ENCODE results near the gene BICDL2.

The BICDL2 gene

DNA sequence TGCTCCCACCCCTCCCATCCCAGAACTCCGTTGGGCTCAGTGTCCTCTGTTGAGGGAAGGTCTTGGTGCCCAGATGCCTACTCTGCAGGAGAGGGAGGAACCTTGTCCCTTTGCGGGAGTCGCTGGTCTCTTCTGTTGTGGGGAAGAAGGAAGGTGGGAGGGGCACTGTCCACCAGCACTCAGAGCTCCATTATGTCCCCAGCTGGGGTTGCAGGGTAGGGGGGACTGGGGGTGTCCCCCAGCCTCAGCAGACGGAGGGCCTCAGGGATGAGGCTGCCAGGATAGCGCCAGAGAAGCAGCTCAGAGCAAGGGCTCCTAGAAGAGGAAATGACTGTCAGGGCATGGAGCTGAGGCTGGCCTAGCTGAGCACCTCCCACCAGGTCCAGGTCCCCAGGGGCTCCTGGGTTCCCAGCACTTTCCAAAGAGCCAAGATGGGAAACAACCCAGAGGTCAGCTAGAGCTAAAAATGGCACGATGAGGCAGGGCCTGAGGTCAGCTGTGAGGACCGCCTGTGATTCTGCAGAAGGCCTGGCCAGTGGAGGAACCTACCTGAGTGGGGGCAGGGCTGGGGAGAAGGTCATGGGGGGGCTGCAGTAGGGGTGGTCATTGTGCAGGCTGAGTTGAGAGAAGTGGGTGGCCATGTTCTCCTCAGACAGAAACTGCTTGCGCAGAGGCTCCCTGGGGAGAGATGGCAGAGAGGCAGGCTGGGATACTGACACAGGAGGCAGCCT lies 13.9 kb downstream of the BICDL2 start (continued):
- TF ChIP-seq TCF7L2 (IDR thresholded peaks at IDR 0.05; ENCODE audit: borderline replicate concordance, low read depth, low read length) (no peak), ZSCAN16 (tag by site-specific recombination; IDR thresholded peaks at IDR 0.05) (no peak), ZNF701 (tag by site-specific recombination; IDR thresholded peaks at IDR 0.05) (no peak)
- TF ChIP-seq, protein P1, sequence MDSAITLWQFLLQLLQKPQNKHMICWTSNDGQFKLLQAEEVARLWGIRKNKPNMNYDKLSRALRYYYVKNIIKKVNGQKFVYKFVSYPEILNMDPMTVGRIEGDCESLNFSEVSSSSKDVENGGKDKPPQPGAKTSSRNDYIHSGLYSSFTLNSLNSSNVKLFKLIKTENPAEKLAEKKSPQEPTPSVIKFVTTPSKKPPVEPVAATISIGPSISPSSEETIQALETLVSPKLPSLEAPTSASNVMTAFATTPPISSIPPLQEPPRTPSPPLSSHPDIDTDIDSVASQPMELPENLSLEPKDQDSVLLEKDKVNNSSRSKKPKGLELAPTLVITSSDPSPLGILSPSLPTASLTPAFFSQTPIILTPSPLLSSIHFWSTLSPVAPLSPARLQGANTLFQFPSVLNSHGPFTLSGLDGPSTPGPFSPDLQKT (IDR thresholded peaks at IDR 0.05; ENCODE audit: borderline replicate concordance, low read depth, low read length), result no peak

DNA sequence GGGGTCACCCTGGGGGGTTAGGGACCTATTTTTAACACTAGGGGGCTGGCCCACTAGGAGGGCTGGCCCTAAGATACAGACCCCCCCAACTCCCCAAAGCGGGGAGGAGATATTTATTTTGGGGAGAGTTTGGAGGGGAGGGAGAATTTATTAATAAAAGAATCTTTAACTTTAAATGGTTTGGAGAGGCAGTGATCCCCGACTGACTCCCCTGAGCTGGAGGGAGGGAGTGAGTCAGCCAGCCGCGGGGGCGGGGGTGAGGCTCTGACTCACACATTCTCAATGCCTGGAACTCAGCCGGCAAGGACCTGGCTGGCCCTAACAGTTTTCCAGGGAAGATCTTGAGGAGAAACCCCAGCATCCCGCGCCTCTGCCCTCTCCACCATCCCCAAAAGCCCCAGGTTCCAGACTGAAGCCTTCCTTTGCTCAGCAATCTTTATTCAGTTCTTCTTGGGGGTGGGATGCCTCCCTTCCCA lies 14.5 kb downstream of the BICDL2 start:
- Histone ChIP-seq H3K9me3 (ENCODE audit: control insufficient read depth, insufficient read depth, low read depth, low read length) (no peaks in the 10 kb centered on the region), H3K27ac (ENCODE audit: extremely low read depth, low read depth, low read length) (peak overlapping the region; percentile 54), H3K4me3 (ENCODE audit: low read depth, low read length) (peak overlapping the region; percentile 75), H3K36me3 (ENCODE audit: control insufficient read depth in 2 of 2, insufficient read depth in 1 of 2, low read length in 2 of 2) (peaks cover 0 to 20% of the 10 kb centered on the region in 2 experiments; a peak in 1 of 3 replicates), H3K4me1 (ENCODE audit: control insufficient read depth, insufficient read depth, low read length) (peaks cover 21% of the 10 kb centered on the region)
- CTCF ChIA-PET, result interaction anchor here (0.7 to 4.1 kb wide), 6 partner anchors 9 to 148 kb away, joined by 3 to 41 read pairs (median 4); no protein-coding TSS in a partner anchor
- POLR2A ChIA-PET, result interaction anchor here (0.6 to 11.9 kb wide), 8 partner anchors 10 to 150 kb away, joined by 3 to 247 read pairs (median 6); partner anchors contain the start of genes KREMEN2 and PAQR4
- TF ChIP-seq ZEB2 (tag by site-specific recombination; IDR thresholded peaks at IDR 0.05) (0 out of 2 replicates have a peak, but pooled peaks have one; percentile 9), SP2 (tag by site-specific recombination; IDR thresholded peaks at IDR 0.05) (no peak), ZBTB48 (tag by site-specific recombination; IDR thresholded peaks at IDR 0.05) (0 out of 2 replicates have a peak, but pooled peaks have one; percentile 65), ZNF701 (tag by site-specific recombination; IDR thresholded peaks at IDR 0.05) (no peak), ZNF211 (tag by site-specific recombination; IDR thresholded peaks at IDR 0.05; ENCODE audit: low read depth) (no peak), ZNF501 (tag by site-specific recombination; IDR thresholded peaks at IDR 0.05) (no peak), ZFHX2 (tag by site-specific recombination; conservative IDR thresholded peaks at IDR 0.05) (peak; percentile 57; the same call in 1 of the 2 replicates), ZSCAN23 (tag by site-specific recombination; IDR thresholded peaks at IDR 0.05) (no peak), ZNF423 (tag by site-specific recombination; IDR thresholded peaks at IDR 0.05) (no peak), KLF10 (tag by site-specific recombination; IDR thresholded peaks at IDR 0.05) (peak; percentile 90), ZNF132 (tag by site-specific recombination; IDR thresholded peaks at IDR 0.05; ENCODE audit: borderline replicate concordance) (no peak), ZNF768 (tag by site-specific recombination; IDR thresholded peaks at IDR 0.05) (no peak), ZNF239 (tag by site-specific recombination; IDR thresholded peaks at IDR 0.05) (no peak), ZNF529 (tag by site-specific recombination; IDR thresholded peaks at IDR 0.05; ENCODE audit: insufficient replicate concordance) (no peak), YY1 (tag by site-specific recombination; IDR thresholded peaks at IDR 0.05) (no peak), ZNF366 (tag by site-specific recombination; conservative IDR thresholded peaks at IDR 0.05) (peak; percentile 68), ZNF37A (tag by site-specific recombination; IDR thresholded peaks at IDR 0.05) (no peak), ZFP41 (tag by site-specific recombination; IDR thresholded peaks at IDR 0.05; ENCODE audit: borderline replicate concordance) (no peak), ZBTB7A (tag by site-specific recombination; IDR thresholded peaks at IDR 0.05; ENCODE audit: low read depth) (no peak), PRDM1 (tag by site-specific recombination; IDR thresholded peaks at IDR 0.05) (no peak), ZNF530 (tag by site-specific recombination; IDR thresholded peaks at IDR 0.05; ENCODE audit: low read depth) (no peak), ZNF140 (tag by site-specific recombination; IDR thresholded peaks at IDR 0.05) (no peak)
- TF ChIP-seq, protein P2, sequence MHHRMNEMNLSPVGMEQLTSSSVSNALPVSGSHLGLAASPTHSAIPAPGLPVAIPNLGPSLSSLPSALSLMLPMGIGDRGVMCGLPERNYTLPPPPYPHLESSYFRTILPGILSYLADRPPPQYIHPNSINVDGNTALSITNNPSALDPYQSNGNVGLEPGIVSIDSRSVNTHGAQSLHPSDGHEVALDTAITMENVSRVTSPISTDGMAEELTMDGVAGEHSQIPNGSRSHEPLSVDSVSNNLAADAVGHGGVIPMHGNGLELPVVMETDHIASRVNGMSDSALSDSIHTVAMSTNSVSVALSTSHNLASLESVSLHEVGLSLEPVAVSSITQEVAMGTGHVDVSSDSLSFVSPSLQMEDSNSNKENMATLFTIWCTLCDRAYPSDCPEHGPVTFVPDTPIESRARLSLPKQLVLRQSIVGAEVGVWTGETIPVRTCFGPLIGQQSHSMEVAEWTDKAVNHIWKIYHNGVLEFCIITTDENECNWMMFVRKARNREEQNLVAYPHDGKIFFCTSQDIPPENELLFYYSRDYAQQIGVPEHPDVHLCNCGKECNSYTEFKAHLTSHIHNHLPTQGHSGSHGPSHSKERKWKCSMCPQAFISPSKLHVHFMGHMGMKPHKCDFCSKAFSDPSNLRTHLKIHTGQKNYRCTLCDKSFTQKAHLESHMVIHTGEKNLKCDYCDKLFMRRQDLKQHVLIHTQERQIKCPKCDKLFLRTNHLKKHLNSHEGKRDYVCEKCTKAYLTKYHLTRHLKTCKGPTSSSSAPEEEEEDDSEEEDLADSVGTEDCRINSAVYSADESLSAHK (tag by site-specific recombination; IDR thresholded peaks at IDR 0.05), result no peak
- TF ChIP-seq, protein P3, sequence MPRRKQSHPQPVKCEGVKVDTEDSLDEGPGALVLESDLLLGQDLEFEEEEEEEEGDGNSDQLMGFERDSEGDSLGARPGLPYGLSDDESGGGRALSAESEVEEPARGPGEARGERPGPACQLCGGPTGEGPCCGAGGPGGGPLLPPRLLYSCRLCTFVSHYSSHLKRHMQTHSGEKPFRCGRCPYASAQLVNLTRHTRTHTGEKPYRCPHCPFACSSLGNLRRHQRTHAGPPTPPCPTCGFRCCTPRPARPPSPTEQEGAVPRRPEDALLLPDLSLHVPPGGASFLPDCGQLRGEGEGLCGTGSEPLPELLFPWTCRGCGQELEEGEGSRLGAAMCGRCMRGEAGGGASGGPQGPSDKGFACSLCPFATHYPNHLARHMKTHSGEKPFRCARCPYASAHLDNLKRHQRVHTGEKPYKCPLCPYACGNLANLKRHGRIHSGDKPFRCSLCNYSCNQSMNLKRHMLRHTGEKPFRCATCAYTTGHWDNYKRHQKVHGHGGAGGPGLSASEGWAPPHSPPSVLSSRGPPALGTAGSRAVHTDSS (tag by site-specific recombination; IDR thresholded peaks at IDR 0.05), result no peak
- TF ChIP-seq, protein P4, sequence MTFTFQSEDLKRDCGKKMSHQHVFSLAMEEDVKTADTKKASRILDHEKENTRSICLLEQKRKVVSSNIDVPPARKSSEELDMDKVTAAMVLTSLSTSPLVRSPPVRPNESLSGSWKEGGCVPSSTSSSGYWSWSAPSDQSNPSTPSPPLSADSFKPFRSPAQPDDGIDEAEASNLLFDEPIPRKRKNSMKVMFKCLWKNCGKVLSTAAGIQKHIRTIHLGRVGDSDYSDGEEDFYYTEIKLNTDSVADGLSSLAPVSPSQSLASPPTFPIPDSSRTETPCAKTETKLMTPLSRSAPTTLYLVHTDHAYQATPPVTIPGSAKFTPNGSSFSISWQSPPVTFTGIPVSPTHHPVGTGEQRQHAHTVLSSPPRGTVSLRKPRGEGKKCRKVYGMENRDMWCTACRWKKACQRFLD (tag by site-specific recombination; IDR thresholded peaks at IDR 0.05), result no peak
- TF ChIP-seq, protein P5, sequence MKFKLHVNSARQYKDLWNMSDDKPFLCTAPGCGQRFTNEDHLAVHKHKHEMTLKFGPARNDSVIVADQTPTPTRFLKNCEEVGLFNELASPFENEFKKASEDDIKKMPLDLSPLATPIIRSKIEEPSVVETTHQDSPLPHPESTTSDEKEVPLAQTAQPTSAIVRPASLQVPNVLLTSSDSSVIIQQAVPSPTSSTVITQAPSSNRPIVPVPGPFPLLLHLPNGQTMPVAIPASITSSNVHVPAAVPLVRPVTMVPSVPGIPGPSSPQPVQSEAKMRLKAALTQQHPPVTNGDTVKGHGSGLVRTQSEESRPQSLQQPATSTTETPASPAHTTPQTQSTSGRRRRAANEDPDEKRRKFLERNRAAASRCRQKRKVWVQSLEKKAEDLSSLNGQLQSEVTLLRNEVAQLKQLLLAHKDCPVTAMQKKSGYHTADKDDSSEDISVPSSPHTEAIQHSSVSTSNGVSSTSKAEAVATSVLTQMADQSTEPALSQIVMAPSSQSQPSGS (tag by site-specific recombination; IDR thresholded peaks at IDR 0.05; ENCODE audit: low read depth), result no peak

Data from HEK293 (cell line).